Epithelial cell of umbilical artery (primary cell): ENCODE measurements around the gene CIDEA. TPM values are rescaled to one million over a fixed set of nuclear protein-coding genes. Genes with fewer than 3 reads are reported as not detected.

Experiments used
- total RNA-seq: library from RNA; depleted of rRNA; stranded (reverse); fragments of >200 nt; gene quantifications from 2 replicates; pipeline ENCODE4 v1.2.3, GENCODE V29; 2014

Gene CIDEA
- total RNA-seq: 0.46 and 2.3 TPM in 2 replicates

GRCh38 chr18:12254136-12254819 lies at the start of gene CIDEA:
TSS of gene CIDEA (plus strand) at chr18:12254361. CDS start at chr18:12254384, 23 bp downstream.

GRCh38 chr18:12307701-12308385 lies 53.7 kb downstream of the CIDEA start, which contains the start of gene TUBB6:
TSS of gene TUBB6 (plus strand) at chr18:12308241. CDS start at chr18:12308293, 52 bp downstream.

Other genes starting within 250 kb of the CIDEA start
- gene ANKRD62, start 160.5 kb upstream of the CIDEA start, total RNA-seq: not detected in 2 replicates
- gene TUBB6, start 53.9 kb downstream of the CIDEA start, total RNA-seq: 751 and 1,281 TPM in 2 replicates
- gene AFG3L2, start 122.9 kb downstream of the CIDEA start, total RNA-seq: 57.3 and 57.5 TPM in 2 replicates
- gene PRELID3A, start 153.6 kb downstream of the CIDEA start, total RNA-seq: 1.3 and 2.0 TPM in 2 replicates